HepG2 (cell line): ENCODE data around the gene FAM120B. TPM values are rescaled to one million over a fixed set of nuclear protein-coding genes. Genes with fewer than 3 reads are reported as not detected.

Experiments
- ESRRA ChIP-seq: sonication (generic); formaldehyde crosslinking; IDR thresholded peaks from 2 replicates; pipeline ENCODE4 v1.5.1; 2020; ENCODE audit warnings: mild to moderate bottlenecking, low read depth, missing genetic modification reagents
- HHEX ChIP-seq: IDR thresholded peaks from 2 replicates; pipeline ENCODE4 v1.6.1; 2016; ENCODE audit warnings: control low read depth
- HNF4A ChIP-seq: sonication (generic); formaldehyde crosslinking; IDR thresholded peaks from 2 replicates; pipeline ENCODE4 v1.4.0; 2020; ENCODE audit warnings: missing genetic modification reagents
- IKZF1 ChIP-seq: fragments of 450-650 bp; IDR thresholded peaks from 2 replicates; pipeline ENCODE4 v1.7.1; 2016
- JUNB ChIP-seq: sonication (generic); formaldehyde crosslinking; IDR thresholded peaks from 2 replicates; pipeline ENCODE4 v1.8.0; 2022; ENCODE audit warnings: missing genetic modification reagents, mild to moderate bottlenecking, borderline replicate concordance
- MED1 ChIP-seq: sonication (generic); formaldehyde crosslinking; IDR thresholded peaks from 2 replicates; pipeline ENCODE4 v1.4.0; 2020; ENCODE audit warnings: missing genetic modification reagents
- NR1H2 ChIP-seq: sonication (generic); formaldehyde crosslinking; IDR thresholded peaks from 2 replicates; pipeline ENCODE4 v1.8.1; 2022; ENCODE audit warnings: low read depth, missing genetic modification reagents, borderline replicate concordance
- NR3C1 ChIP-seq: sonication (generic); formaldehyde crosslinking; IDR thresholded peaks from 2 replicates; pipeline ENCODE4 v1.4.0; 2020; ENCODE audit warnings: missing genetic modification reagents
- YY1 ChIP-seq: IDR thresholded peaks from 2 replicates; pipeline ENCODE4 v1.6.1; 2011; ENCODE audit warnings: low read length, low read depth, moderate library complexity, mild to moderate bottlenecking; ENCODE audit not compliant: insufficient read depth, insufficient replicate concordance
- ZIK1 ChIP-seq: sonication (generic); formaldehyde crosslinking; IDR thresholded peaks from 2 replicates; pipeline ENCODE4 v1.5.0; 2020; ENCODE audit warnings: mild to moderate bottlenecking, low read depth, missing genetic modification reagents, borderline replicate concordance
- ZKSCAN8 ChIP-seq: IDR thresholded peaks from 2 replicates; pipeline ENCODE4 v1.6.1; 2016; ENCODE audit warnings: borderline replicate concordance, missing genetic modification reagents, missing compliant biosample characterization
- ZMAT3 ChIP-seq: sonication (generic); formaldehyde crosslinking; conservative IDR thresholded peaks from 2 replicates; pipeline ENCODE4 v1.7.0; 2021; ENCODE audit warnings: missing genetic modification reagents
- ZNF124 ChIP-seq: sonication (generic); formaldehyde crosslinking; IDR thresholded peaks from 2 replicates; pipeline ENCODE4 v1.4.0; 2020; ENCODE audit warnings: missing genetic modification reagents
- ZNF253 ChIP-seq: sonication (generic); formaldehyde crosslinking; IDR thresholded peaks from 2 replicates; pipeline ENCODE4 v1.8.0; 2022; ENCODE audit warnings: mild to moderate bottlenecking, missing genetic modification reagents, borderline replicate concordance
- ZNF317 ChIP-seq: sonication (generic); formaldehyde crosslinking; IDR thresholded peaks from 2 replicates; pipeline ENCODE4 v1.5.0; 2020; ENCODE audit warnings: mild to moderate bottlenecking, missing genetic modification reagents
- ZNF556 ChIP-seq: sonication (generic); formaldehyde crosslinking; IDR thresholded peaks from 2 replicates; pipeline ENCODE4 v1.4.0; 2020; ENCODE audit warnings: mild to moderate bottlenecking, missing genetic modification reagents, borderline replicate concordance
- ZNF572 ChIP-seq: sonication (generic); formaldehyde crosslinking; IDR thresholded peaks from 2 replicates; pipeline ENCODE4 v1.5.1; 2020; ENCODE audit warnings: mild to moderate bottlenecking, missing genetic modification reagents
- ZNF660 ChIP-seq: sonication (generic); formaldehyde crosslinking; IDR thresholded peaks from 2 replicates; pipeline ENCODE4 v1.5.1; 2020; ENCODE audit warnings: mild to moderate bottlenecking, low read depth, missing genetic modification reagents, borderline replicate concordance
- ZNF703 ChIP-seq: sonication (generic); formaldehyde crosslinking; IDR thresholded peaks from 2 replicates; pipeline ENCODE4 v1.5.1; 2020; ENCODE audit warnings: missing genetic modification reagents, mild to moderate bottlenecking, moderate library complexity, borderline replicate concordance
- polyA plus RNA-seq, 8 experiments: library from polyadenylated mRNA; depleted of rRNA in 3 of 8; stranded (reverse) in 7 of 8; unstranded in 1 of 8; fragments of >200 nt; fragmentation: Illumina TruSeq in 4 of 8; extraction: Trizol in 4 of 8; gene quantifications; 2 replicates each; pipeline versions ENCODE4 v1.2.1 to v1.2.3, GENCODE V29; 2011 to 2016; ENCODE audit warnings: low read depth in 4 of 8, missing spikeins in 1 of 8, mixed read lengths in 1 of 8; ENCODE audit not compliant: insufficient read depth in 1 of 8
- total RNA-seq, 5 experiments: library from RNA; depleted of rRNA; stranded (reverse); fragments of >200 nt; fragmentation: Illumina TruSeq; extraction: Trizol; gene quantifications; 2 replicates each; pipeline ENCODE4 v1.2.3, GENCODE V29; 2016; ENCODE audit warnings: low read depth in 1 of 5
- TF ChIP-seq, protein P1 (sequence below): sonication (generic); formaldehyde crosslinking; IDR thresholded peaks from 2 replicates; pipeline ENCODE4 v1.5.0; 2020; ENCODE audit warnings: mild to moderate bottlenecking, missing genetic modification reagents, borderline replicate concordance
- TF ChIP-seq, protein P2 (sequence below): sonication (generic); formaldehyde crosslinking; IDR thresholded peaks from 2 replicates; pipeline ENCODE4 v1.8.1; 2023; ENCODE audit warnings: mild to moderate bottlenecking, missing genetic modification reagents, borderline replicate concordance
- TF ChIP-seq, protein P3 (sequence below): IDR thresholded peaks from 2 replicates; pipeline ENCODE4 v1.6.1; 2012; ENCODE audit warnings: low read length, improper control_type of control experiment
- TF ChIP-seq, protein P4 (sequence below): sonication (generic); formaldehyde crosslinking; IDR thresholded peaks from 2 replicates; pipeline ENCODE4 v1.9.0; 2021; ENCODE audit warnings: missing genetic modification reagents, mild to moderate bottlenecking, borderline replicate concordance

The FAM120B gene
- total and polyA plus RNA-seq, 2 of the 13 experiments (the other 11 are each of a cell fraction or from before 2014, with no cell fraction given) = 9.2 to 10.7 TPM

DNA sequence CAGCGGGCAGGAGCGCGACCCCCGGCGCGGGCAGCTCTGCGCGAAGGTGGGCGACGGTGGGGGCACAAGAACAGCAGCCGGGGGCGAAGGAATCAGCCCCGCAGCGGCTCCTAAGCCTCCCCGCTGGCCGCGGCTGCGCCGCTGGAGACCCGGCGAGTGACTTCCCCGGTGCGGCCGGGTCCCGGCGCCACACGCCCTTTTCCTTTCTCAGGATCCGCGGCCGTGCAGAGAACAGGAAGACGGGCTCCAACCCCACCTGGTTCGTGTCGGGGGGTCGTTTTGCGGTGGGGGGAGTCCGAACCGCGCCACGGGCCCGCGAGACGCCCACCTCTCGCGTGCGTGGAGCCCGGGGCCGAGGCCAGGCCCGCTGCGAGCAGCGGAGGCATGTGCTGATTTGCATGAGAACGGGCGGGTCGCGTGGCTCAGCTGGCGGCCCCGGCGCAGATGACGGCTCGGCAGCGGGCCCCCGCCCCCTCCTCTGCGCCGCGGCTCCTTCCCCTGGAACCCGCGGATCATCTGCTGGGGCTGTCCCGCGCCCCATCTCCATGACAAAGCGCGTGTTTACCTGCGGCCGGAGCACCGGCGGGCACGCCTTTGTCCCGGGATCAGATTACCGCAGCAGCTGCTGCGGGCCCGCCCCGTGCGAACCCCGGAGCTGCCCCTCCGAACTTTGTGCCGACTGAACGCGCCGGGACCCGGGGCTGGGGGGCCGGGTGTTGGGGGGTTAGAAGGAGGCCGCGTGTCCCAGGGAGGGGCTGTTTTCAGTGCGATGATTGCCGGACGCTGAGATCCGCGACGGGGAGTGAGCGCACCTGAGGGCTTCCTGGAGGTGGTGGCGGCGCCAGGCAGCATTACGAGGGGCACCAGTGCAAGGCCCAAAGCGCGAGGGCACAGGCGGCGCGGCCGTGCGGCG lies 10.8 kb upstream of the FAM120B start (continued):
- TF ChIP-seq, protein P1, sequence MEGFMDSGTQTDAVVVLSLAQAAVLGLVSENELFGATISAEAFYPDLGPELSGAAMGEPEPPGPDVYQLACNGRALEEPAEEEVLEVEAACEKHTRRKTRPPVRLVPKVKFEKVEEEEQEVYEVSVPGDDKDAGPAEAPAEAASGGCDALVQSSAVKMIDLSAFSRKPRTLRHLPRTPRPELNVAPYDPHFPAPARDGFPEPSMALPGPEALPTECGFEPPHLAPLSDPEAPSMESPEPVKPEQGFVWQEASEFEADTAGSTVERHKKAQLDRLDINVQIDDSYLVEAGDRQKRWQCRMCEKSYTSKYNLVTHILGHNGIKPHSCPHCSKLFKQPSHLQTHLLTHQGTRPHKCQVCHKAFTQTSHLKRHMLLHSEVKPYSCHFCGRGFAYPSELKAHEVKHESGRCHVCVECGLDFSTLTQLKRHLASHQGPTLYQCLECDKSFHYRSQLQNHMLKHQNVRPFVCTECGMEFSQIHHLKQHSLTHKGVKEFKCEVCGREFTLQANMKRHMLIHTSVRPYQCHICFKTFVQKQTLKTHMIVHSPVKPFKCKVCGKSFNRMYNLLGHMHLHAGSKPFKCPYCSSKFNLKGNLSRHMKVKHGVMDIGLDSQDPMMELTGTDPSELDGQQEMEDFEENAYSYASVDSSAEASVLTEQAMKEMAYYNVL (CRISPR knock-in tag) = no peak
- TF ChIP-seq ZKSCAN8 = no peak
- no peak for TF ChIP-seq ZNF317
- TF ChIP-seq ZMAT3 (CRISPR knock-in tag) = no peak
- no peak for TF ChIP-seq IKZF1
- TF ChIP-seq ZNF253 (CRISPR knock-in tag) = no peak
- 0 out of 2 replicates have a peak, but pooled peaks have one; percentile 23 for TF ChIP-seq ZNF572
- TF ChIP-seq ZNF660 (CRISPR knock-in tag) = no peak
- 0 out of 2 replicates have a peak, but pooled peaks have one; percentile 42 for TF ChIP-seq HNF4A (CRISPR knock-in tag)
- TF ChIP-seq, protein P2, sequence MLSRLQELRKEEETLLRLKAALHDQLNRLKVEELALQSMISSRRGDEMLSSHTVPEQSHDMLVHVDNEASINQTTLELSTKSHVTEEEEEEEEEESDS = no peak
- no peak for TF ChIP-seq YY1
- TF ChIP-seq ZNF703 (CRISPR knock-in tag) = peak; percentile 73; the same call in 1 of the 2 replicates
- TF ChIP-seq, protein P3, sequence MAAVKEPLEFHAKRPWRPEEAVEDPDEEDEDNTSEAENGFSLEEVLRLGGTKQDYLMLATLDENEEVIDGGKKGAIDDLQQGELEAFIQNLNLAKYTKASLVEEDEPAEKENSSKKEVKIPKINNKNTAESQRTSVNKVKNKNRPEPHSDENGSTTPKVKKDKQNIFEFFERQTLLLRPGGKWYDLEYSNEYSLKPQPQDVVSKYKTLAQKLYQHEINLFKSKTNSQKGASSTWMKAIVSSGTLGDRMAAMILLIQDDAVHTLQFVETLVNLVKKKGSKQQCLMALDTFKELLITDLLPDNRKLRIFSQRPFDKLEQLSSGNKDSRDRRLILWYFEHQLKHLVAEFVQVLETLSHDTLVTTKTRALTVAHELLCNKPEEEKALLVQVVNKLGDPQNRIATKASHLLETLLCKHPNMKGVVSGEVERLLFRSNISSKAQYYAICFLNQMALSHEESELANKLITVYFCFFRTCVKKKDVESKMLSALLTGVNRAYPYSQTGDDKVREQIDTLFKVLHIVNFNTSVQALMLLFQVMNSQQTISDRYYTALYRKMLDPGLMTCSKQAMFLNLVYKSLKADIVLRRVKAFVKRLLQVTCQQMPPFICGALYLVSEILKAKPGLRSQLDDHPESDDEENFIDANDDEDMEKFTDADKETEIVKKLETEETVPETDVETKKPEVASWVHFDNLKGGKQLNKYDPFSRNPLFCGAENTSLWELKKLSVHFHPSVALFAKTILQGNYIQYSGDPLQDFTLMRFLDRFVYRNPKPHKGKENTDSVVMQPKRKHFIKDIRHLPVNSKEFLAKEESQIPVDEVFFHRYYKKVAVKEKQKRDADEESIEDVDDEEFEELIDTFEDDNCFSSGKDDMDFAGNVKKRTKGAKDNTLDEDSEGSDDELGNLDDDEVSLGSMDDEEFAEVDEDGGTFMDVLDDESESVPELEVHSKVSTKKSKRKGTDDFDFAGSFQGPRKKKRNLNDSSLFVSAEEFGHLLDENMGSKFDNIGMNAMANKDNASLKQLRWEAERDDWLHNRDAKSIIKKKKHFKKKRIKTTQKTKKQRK = no peak
- TF ChIP-seq MED1 (CRISPR knock-in tag) = no peak
- TF ChIP-seq ZNF556 (CRISPR knock-in tag) = 0 out of 2 replicates have a peak, but pooled peaks have one; percentile 21
- no peak for TF ChIP-seq ZNF124
- TF ChIP-seq JUNB (CRISPR knock-in tag) = no peak
- TF ChIP-seq, protein P4, sequence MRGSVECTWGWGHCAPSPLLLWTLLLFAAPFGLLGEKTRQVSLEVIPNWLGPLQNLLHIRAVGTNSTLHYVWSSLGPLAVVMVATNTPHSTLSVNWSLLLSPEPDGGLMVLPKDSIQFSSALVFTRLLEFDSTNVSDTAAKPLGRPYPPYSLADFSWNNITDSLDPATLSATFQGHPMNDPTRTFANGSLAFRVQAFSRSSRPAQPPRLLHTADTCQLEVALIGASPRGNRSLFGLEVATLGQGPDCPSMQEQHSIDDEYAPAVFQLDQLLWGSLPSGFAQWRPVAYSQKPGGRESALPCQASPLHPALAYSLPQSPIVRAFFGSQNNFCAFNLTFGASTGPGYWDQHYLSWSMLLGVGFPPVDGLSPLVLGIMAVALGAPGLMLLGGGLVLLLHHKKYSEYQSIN (CRISPR knock-in tag) = no peak
- TF ChIP-seq NR1H2 (CRISPR knock-in tag) = no peak; the same call in 1 of the 2 replicates
- TF ChIP-seq HHEX = no peak
- TF ChIP-seq ESRRA (CRISPR knock-in tag) = no peak
- TF ChIP-seq ZIK1 (CRISPR knock-in tag) = no peak
- no peak for TF ChIP-seq NR3C1 (CRISPR knock-in tag)
